Upper lobe of left lung (tissue), 6 donors: Measurements from ENCODE around the gene SH2D3C. TPM values are rescaled to one million over a fixed set of nuclear protein-coding genes. Genes with fewer than 3 reads are reported as not detected.

Source experiments
- ATAC-seq, 2 donors: fragments of 200-7000 bp; cut with Tn5 transposase; one replicate each; pipeline ENCODE4 v1.9.1; 2022; ENCODE audit warnings: mild to moderate bottlenecking in 2 of 2, moderate library complexity in 2 of 2; ENCODE audit not compliant: low FRiP score in 2 of 2
- DNase-seq, 2 donors: peaks; one replicate each; pipeline ENCODE4 v3.0.0-alpha.2; 2019 to 2020
- H3K27ac ChIP-seq, 4 donors: fragments of 200-600 bp; sonication (generic); one replicate each; pipeline ENCODE4 v1.5.1; 2016 to 2019
- H3K27me3 ChIP-seq, 4 donors: fragments of 200-600 bp; sonication (generic); one replicate each; pipeline ENCODE4 v1.5.1; 2017 to 2019
- H3K36me3 ChIP-seq, 4 donors: fragments of 200-600 bp; sonication (generic); one replicate each; pipeline ENCODE4 v1.5.1; 2016 to 2019
- H3K4me1 ChIP-seq, 4 donors: fragments of 200-600 bp; sonication (generic); one replicate each; pipeline ENCODE4 v1.5.1; 2018 to 2019
- H3K4me3 ChIP-seq, 4 donors: fragments of 200-600 bp; sonication (generic); one replicate each; pipeline ENCODE4 v1.5.1; 2017 to 2019; ENCODE audit warnings: mild to moderate bottlenecking in 2 of 4, moderate library complexity in 1 of 4
- H3K9me3 ChIP-seq, 4 donors: fragments of 200-600 bp; sonication (generic); one replicate each; pipeline ENCODE4 v1.5.1; 2018 to 2019
- EP300 ChIP-seq, 4 donors: sonication (generic); formaldehyde crosslinking; IDR thresholded peaks; one replicate each; pipeline ENCODE4 v1.5.1; 2017; ENCODE audit warnings: antibody characterized with exemption in 4 of 4, control low read depth in 2 of 4
- POLR2A ChIP-seq, 4 donors: fragments of 450-650 bp; IDR thresholded peaks; one replicate each; pipeline ENCODE4 v1.5.1; 2016 to 2017; ENCODE audit warnings: antibody characterized with exemption in 4 of 4, mild to moderate bottlenecking in 2 of 4
- POLR2AphosphoS5 ChIP-seq, 2 donors: sonication (generic); formaldehyde crosslinking; IDR thresholded peaks; one replicate each; pipeline ENCODE4 v1.5.1; 2017; ENCODE audit warnings: antibody characterized with exemption in 2 of 2
- WGBS, 2 donors: methylation state at CpG; one replicate each; pipeline ENCODE4 v1.1.5; 2017 to 2018; 5-methylcytosine and 5-hydroxymethylcytosine counted together
- total RNA-seq, 6 donors: library from RNA; depleted of rRNA in 4 of 6; stranded (reverse); fragments of >200 nt in 4 of 6; gene quantifications; one replicate each; pipeline versions ENCODE4 v1.1.0 to v1.2.1, GENCODE V29; 2016 to 2021
- TF ChIP-seq, protein P1 (sequence below), 6 experiments: fragments of 450-650 bp in 4 of 6; fragments of 200-600 bp in 2 of 6; sonication (generic) in 2 of 6; IDR thresholded peaks; one replicate each; pipeline ENCODE4 v1.5.1; 2016 to 2019; ENCODE audit warnings: antibody characterized with exemption in 6 of 6
- donor health status: DM: no; HTN: no; CAD: no; lungs with moderate emphysema.
- donor health status: DM: no; HTN: yes; CAD: no; lungs with severe emphysema.

Gene SH2D3C
- total RNA-seq, 6 donors from 2014 or later = 17.5 to 90.4 (median 37.5) TPM

DNA sequence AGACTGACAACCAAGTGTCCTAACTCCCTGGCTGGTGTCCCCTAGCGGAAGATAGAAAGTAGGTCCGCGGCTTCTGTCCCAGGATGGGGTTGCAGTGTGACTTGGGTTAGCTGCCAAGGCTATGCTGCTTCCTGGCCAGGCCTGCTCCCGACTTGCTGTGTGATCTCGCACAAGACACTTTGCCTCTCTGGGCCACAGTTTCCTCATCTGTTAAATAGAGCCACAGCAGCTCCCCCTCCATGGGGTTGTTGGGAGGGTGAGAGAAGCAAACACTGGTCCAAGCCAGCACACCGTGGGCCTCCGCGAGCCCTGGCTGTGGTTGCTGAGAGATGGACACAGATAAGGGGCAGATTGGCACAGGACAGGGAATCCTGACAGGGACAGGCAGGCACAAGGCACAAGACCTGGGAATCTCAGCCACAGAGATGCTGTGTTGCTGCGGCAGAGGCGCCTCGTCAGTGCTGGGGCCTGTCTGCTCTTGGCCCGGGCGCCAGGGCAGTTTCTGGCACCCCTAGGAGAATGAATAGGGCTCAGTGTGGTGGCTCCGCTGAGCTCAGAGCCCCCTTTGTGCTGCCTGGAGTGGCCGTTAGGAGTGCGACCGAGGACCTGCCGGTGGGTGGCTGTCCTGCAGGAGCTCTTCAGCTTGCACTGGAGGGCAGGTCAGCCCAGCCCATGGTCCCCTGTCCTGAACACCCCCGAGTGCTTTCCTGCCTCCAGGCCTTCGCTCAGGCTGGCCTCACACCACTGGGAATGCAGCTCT is 1.8 kb upstream of the SH2D3C start:
- Histone ChIP-seq H3K27me3 (no peaks in the 10 kb centered on the region), H3K9me3 (no peaks in the 10 kb centered on the region), H3K4me3 (no peak overlapping the region), H3K27ac (peak overlapping the region; percentile 75 to 98 (median 89)), H3K4me1 (peaks cover 44 to 56% (median 47%) of the 10 kb centered on the region in 4 donors), H3K36me3 (no peaks in the 10 kb centered on the region)
- TF ChIP-seq POLR2AphosphoS5 (IDR thresholded peaks at IDR 0.05) (no peak), EP300 (IDR thresholded peaks at IDR 0.05) (no peak), POLR2A (IDR thresholded peaks at IDR 0.05) (no peak)
- TF ChIP-seq, protein P1, sequence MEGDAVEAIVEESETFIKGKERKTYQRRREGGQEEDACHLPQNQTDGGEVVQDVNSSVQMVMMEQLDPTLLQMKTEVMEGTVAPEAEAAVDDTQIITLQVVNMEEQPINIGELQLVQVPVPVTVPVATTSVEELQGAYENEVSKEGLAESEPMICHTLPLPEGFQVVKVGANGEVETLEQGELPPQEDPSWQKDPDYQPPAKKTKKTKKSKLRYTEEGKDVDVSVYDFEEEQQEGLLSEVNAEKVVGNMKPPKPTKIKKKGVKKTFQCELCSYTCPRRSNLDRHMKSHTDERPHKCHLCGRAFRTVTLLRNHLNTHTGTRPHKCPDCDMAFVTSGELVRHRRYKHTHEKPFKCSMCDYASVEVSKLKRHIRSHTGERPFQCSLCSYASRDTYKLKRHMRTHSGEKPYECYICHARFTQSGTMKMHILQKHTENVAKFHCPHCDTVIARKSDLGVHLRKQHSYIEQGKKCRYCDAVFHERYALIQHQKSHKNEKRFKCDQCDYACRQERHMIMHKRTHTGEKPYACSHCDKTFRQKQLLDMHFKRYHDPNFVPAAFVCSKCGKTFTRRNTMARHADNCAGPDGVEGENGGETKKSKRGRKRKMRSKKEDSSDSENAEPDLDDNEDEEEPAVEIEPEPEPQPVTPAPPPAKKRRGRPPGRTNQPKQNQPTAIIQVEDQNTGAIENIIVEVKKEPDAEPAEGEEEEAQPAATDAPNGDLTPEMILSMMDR (IDR thresholded peaks at IDR 0.05) = no peak
- DNase-seq (no peak), ATAC-seq (no peak)
- 72 to 82% methylated on average over 7 to 16 of the region's 20 CpGs for WGBS, 2 donors

DNA sequence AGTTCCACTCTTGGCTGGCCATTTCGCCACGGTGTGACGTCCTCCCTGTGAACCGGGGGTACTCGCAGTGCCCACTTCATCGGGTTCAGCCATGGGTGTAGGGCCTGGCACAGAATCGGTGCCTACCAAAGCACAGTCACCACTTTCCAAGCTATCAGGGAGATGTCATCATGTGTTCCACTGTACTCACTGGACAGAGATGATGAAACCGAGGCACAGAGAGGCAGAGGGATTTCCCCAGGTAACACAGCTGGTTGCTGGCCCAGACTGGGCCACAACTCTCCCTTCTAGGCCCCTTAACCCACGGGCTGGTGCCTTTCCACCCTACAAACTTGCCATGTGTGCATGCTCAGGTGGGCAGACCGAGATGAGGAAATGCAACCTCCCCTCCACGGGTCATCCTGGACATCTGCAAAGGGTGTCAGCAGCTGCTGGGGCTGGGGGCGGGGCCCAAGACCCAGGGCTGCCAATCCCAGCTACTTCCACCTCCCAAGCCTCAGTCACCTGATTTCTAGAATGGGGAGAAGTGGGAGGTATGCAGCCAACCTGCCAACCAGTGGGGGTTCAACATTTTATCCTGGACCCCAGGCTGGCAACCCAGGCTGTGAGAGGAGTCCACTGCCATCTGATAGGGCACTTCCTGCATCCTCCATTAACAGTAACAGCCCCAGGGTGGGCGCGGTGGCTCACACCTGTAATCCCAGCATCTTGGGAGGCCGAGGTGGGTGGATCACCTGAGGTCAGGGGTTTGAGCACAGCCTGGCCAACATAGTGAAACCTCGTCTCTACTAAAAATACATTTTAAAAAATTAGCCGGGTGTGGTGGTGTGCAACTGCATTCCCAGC is 893 bp upstream of the SH2D3C start:
- no peaks in the 10 kb centered on the region for H3K27me3 ChIP-seq
- H3K27ac ChIP-seq = peak overlapping the region; percentile 88 to 98 (median 90)
- H3K4me1 ChIP-seq = peaks cover 39 to 50% (median 41%) of the 10 kb centered on the region in 4 donors
- TF ChIP-seq POLR2A (IDR thresholded peaks at IDR 0.05) (no peak), EP300 (IDR thresholded peaks at IDR 0.05) (peak in 1 of 4 donors; percentile 3)
- peak in 1 of 2 donors; percentile 60 for DNase-seq
- peak overlapping the region in 2 of 4 donors; percentile 40 to 43 for H3K4me3 ChIP-seq
- H3K9me3 ChIP-seq = no peaks in the 10 kb centered on the region
- 54 to 60% methylated on average over 8 to 17 of the region's 17 CpGs for WGBS, 2 donors
- H3K36me3 ChIP-seq = no peaks in the 10 kb centered on the region
- ATAC-seq = peak; percentile 20 to 40

DNA sequence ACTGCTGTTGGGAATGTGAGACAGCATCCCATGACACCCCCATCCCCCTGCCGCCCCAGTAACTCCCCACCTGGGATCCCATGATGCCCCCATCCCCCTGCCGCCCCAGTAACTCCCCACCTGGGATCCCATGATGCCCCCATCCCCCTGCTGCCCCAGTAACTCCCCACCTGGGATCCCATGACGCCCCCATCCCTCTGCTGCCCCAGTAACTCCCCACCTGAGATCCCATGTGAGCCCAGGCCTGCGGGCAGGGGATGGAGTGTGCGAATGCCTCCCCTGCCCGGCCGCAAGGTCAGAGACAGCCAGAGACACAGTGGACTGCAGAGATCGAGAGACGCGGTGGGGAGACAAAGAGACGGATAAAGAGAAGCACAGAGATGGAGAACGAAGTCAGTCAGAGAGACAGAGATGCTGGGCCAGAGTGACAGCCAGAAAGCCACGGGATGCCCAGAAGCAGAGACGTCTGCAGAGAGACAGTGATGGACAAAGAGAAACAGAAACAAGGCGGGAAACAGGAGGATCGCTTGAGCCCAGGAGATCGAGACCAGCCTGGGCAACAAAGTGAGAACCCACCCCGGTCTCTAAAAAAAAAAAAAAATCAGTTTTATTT is 992 bp downstream of the SH2D3C start:
- H3K27ac ChIP-seq = peak overlapping the region; percentile 88 to 98 (median 90)
- ATAC-seq (no peak), DNase-seq (no peak)
- peaks cover 20 to 31% (median 23%) of the 10 kb centered on the region in 4 donors for H3K4me1 ChIP-seq
- no peaks in the 10 kb centered on the region for H3K27me3 ChIP-seq
- H3K36me3 ChIP-seq = peaks cover 0 to 3% (median 0%) of the 10 kb centered on the region in 4 donors
- peak overlapping the region in 3 of 4 donors; percentile 31 to 43 (median 40) for H3K4me3 ChIP-seq
- no peaks in the 10 kb centered on the region for H3K9me3 ChIP-seq
- 65 to 69% methylated on average over 15 to 16 of the region's 18 CpGs for WGBS, 2 donors
- TF ChIP-seq POLR2A (IDR thresholded peaks at IDR 0.05) (no peak), POLR2AphosphoS5 (IDR thresholded peaks at IDR 0.05) (no peak), EP300 (IDR thresholded peaks at IDR 0.05) (no peak)
- TF ChIP-seq, protein P1 (IDR thresholded peaks at IDR 0.05) = no peak

DNA sequence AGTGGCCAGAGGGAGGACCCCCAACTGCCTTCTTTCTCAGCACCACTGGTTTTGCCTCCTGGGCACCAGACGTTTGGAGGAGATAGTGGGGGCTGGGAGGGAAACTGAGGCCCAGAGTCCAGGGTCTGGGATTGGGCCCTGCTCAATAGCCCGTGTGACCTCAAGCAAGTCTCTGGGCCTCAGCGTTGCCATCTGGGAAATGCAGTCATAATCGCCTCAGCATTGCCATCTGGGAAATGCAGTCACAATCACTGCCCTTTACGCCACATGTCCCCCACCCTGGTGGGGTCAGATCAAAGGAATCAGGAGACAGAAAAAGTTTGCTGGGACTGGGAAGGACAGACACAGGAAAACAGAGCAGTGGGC is 1.6 kb downstream of the SH2D3C start:
- no peaks in the 10 kb centered on the region for H3K27me3 ChIP-seq
- TF ChIP-seq POLR2A (IDR thresholded peaks at IDR 0.05) = no peak
- no peak for DNase-seq
- H3K4me1 ChIP-seq = peaks cover 20 to 29% (median 22%) of the 10 kb centered on the region in 4 donors
- H3K36me3 ChIP-seq = peaks cover 0 to 3% (median 0%) of the 10 kb centered on the region in 4 donors
- H3K9me3 ChIP-seq = no peaks in the 10 kb centered on the region
- peak overlapping the region in 3 of 4 donors; percentile 31 to 43 (median 40) for H3K4me3 ChIP-seq
- WGBS, 2 donors = 50 to 67% methylated on average over 3 to 5 of the region's 5 CpGs
- ATAC-seq = no peak
- peak overlapping the region; percentile 27 to 98 (median 64) for H3K27ac ChIP-seq

DNA sequence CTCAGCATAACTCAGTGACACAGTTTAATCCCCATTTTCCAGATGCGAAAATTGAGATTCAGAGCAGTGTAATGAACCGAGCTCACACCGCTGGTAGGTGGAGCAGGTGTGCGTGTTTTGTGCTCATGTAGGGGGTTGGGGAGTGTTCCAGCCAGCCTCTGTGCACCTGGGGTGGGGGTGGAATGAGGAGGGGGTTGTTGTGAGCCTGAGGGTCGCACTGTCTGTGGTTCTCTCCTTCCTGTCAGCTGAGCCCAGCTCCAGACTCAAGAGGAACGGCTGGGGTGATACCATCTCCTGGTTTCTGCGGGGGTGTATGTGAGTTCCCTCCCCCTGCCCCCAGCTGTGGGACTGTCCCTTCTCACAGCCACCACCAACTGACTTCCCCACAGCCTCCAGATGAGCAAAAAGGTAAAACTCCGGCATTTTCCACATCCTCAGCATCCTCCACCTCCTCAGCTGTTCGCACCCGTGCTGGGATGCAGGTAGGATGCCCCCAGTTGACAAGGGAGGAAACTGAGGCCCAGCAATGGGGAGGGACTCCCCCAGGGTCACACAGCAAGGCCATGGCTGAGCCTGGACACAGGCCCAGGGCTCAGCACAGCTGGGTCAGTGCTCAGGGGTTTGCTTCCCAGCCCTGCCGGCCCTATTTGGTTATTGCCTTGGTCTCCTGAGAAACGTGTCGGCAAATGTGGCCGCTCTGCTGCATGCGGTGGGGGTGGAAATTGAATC is 2.1 kb downstream of the SH2D3C start:
- peaks cover 24 to 34% (median 27%) of the 10 kb centered on the region in 4 donors for H3K4me1 ChIP-seq
- no peaks in the 10 kb centered on the region for H3K9me3 ChIP-seq
- peak in 1 of 2 donors; percentile 76 for DNase-seq
- 47 to 54% methylated on average over 6 to 15 of the region's 15 CpGs for WGBS, 2 donors
- peaks cover 0 to 3% (median 0%) of the 10 kb centered on the region in 4 donors for H3K36me3 ChIP-seq
- ATAC-seq = peak in 1 of 2 donors; percentile 31
- peak overlapping the region; percentile 27 to 98 (median 64) for H3K27ac ChIP-seq
- no peaks in the 10 kb centered on the region for H3K27me3 ChIP-seq
- peak overlapping the region in 3 of 4 donors; percentile 31 to 43 (median 40) for H3K4me3 ChIP-seq
- no peak for TF ChIP-seq EP300 (IDR thresholded peaks at IDR 0.05)
- TF ChIP-seq POLR2AphosphoS5 (IDR thresholded peaks at IDR 0.05) = peak in 1 of 2 donors; percentile 12
- TF ChIP-seq POLR2A (IDR thresholded peaks at IDR 0.05) = no peak
